Measurements from ENCODE around the gene RCAN3.
"Not testable (repeated sequence)": the region's sequence is repeated elsewhere in the genome, so short reads cannot be mapped to it uniquely, and the experiment has no call there.

The RCAN3 gene

DNA sequence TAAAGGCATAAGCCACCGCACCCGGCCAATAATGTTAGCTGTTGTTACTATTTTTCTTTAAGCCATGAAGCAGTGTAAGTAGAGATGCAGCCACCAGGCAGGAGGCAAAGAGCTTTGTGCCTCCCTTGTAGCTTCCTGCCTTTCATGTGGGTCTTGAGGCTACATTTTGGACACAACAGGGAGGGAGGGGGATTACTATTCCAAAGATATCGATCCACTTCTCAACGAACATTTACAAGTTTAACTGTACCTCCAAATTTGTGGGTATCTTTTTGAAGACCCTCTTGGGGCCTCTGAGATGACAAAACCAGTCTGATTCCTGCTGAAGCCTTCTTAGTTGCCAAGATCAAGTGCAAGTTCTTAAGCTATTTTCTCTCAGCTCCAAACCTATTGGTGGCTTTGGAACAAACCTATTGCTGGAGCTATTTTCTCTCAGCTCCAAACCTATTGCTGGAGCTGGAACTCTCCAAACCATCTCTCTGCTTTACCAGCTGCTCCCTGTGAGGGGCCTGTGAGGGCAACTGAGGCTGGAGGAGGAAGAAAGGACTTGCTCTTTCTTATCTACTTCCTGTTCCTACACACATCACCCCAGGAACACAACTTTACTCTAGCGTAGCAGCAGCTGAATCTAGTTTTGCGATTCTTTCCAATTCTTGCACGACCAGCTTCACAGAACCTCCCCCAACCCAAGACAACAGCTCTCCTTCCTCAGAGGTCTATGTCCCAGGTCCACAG is 16.1 kb upstream of the RCAN3 start:
- DNase-seq (ENCODE audit: low read depth, low spot score), result no peak

DNA sequence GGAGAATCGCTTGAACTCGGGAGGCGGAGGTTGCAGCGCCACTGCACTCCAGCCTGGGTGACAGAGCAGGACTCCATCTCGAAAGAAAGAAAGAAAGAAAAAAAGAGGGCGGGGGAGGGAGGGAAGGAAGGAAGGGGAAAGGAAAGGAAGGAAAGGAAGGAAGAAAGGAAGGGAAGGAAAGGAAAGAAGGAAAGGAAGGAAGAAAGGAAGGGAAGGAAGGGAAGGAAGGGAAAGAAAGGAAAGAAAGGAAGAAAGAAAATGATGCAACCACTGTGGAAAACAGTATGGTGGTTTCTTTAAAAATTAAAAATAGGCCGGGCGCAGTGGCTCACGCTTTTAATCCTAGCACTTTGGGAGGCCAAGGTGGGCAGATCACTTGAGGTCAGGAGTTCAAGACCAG is 15.2 kb upstream of the RCAN3 start:
- DNase-seq (ENCODE audit: low read depth, low spot score), result no peak

DNA sequence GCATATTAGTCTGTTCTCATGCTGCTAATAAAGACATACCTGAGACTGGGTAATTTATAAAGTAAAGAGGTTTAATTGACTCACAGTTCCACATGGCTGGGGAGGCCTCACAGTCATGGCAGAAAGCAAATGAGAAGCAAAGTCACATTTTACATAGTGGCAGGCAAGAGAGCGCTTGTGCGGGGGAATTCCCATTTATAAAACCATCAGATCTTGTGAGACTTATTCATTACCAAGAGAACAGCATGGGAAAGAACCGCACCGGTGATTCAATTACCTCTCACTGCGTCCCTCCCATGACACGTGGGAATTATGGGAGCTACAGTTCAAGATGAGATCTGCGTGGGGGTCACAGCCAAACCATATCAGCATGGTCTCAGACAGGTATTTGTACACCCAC is 14.5 kb upstream of the RCAN3 start:
- DNase-seq (ENCODE audit: low read depth, low spot score), result not testable (repeated sequence)

DNA sequence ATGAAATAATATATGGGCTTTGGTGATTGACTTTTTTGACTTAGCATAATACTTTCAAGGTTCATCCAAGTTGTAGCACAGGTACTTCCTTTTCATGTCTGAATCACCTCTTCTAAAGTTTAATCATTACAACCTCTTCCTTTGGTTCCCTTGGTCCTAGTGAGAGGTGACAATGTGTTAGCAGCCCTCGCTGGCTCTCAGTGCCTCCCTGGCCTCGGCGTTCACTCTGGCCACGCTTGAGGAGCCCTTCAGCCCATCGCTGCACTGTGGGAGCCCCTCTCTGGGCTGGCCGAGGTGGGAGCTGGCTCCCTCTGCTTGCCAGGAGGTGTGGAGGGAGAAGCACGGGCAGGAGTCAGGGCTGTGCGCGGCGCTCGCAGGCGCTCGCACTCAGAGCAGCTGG is 13.0 kb upstream of the RCAN3 start:
- no peak for DNase-seq (ENCODE audit: low read depth, low spot score)

DNA sequence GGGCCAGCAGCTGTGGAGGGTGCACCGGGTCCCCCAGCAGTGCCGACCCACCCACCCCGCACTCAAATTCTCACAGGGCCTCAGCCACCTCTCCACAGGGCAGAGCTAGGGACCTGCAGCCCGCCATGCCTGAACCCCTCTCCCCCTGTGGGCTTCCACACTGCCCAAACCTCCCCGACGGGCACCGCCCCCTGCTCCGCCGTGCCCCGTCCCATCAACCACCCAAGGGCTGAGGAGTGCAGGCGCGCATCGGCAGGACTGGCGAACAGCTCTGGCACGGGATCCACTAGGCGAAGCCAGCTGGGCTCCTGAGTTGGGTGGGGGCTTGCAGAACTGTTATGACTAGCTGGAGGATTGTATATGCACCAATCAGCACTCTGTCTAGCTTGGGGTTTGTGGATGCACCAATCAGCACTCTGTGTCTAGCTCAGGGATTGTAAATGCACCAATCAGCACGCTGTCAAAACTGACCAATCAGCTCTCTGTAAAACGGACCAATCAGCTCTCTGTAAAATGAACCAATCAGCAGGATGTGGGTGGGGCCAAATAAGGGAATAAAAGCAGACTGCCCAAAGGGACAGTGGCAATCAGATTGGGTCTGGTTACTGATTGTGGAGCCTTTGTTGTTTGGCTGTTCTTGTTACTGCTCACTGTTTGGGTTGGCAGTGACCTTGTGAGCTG is 12.4 kb upstream of the RCAN3 start:
- DNase-seq (ENCODE audit: low read depth, low spot score), result no peak

DNA sequence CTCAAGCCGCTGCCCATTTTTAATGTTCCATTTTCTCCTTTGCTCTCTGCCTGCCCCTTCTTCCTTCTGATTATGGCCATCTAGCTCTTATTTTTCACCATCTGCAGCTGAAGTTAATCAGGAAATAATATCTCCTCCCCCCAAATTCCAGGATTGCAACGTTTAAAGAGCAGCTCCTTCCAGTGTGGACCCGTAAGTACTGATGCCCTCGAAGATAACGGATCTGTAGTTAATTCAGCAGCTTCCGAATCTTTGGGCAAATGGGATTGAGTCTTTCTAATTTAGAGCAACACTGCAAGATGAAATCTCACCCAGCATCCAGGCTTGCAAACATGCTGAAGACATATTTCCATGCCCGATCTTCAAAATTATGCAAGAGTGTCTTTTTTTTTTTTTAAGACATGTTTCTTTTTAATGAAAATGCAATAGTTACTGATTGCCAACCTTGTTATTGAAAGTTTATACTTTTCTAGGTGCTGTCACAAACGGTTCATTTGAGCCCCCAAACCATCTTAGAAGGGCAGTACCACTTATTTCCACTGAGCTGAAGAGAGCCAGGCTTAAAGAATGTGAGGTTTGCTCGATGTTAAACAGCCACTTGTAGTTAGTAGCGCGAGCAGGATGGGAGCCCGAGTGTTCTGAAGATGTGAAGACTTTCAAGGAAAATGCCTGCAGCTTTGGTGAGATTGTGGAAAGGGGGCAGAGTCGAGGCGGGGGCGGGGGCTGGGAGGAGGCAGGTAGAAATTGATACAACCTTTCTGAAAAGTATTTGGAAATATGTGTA is 10.9 kb upstream of the RCAN3 start:
- DNase-seq (ENCODE audit: low read depth, low spot score), result no peak

DNA sequence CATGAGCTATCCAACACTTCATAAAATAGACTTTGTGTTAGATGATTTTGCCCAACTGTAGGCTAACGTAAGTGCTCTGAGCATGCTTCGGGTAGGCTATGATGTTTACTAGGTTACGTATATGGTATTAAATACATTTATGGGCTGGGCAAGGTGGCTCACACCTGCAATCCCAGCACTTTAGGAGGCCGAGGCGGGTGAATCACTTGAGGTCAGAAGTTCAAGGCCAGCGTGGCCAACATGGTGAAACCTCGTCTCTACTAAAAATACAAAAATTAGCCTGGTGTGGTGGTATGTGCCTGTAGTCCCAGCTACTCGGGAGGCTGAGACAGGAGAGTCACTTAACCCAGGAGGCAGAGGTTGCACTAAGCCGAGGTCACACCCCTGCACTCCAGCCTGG is 9.7 kb upstream of the RCAN3 start:
- not testable (repeated sequence) for DNase-seq (ENCODE audit: low read depth, low spot score)

DNA sequence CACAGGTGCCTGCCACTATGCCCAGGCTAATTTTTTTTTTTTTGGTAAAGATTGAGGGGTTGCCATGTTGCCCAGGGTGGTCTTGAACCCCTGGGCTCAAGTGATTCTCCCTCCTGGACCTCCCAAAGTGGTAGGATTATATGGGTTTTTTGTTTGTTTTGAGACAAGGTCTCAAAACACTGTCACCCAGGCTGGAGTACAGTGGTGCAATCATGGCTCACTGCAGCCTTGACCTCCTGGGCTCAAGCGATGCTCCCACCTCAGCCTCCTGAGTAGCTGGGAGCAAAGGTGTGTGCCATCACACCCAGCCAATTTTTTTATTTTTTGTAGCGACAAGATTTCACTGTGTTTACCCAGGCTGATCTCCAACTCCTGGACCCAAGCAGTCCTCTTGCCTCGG is 8.9 kb upstream of the RCAN3 start:
- no peak for DNase-seq (ENCODE audit: low read depth, low spot score)

DNA sequence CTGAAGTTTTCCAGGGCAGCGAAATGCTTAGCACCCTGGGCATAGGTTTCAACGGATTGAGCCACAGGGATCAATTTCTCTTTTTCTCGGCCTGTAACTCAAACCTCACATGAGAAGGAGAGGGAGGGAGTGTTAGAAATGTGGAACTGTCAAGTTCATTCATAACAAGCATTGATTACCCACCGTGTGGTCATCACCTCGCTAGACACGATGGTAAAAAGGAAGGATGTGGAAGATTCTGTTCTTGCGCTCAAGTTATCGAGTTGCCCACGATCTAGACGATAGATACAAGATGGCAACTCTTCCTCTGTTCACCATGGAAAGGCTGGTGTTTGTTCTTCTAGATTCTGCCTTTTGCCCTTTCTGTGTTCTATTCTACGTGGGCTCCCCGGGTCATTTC is 4.0 kb upstream of the RCAN3 start:
- no peak for DNase-seq (ENCODE audit: low read depth, low spot score)

DNA sequence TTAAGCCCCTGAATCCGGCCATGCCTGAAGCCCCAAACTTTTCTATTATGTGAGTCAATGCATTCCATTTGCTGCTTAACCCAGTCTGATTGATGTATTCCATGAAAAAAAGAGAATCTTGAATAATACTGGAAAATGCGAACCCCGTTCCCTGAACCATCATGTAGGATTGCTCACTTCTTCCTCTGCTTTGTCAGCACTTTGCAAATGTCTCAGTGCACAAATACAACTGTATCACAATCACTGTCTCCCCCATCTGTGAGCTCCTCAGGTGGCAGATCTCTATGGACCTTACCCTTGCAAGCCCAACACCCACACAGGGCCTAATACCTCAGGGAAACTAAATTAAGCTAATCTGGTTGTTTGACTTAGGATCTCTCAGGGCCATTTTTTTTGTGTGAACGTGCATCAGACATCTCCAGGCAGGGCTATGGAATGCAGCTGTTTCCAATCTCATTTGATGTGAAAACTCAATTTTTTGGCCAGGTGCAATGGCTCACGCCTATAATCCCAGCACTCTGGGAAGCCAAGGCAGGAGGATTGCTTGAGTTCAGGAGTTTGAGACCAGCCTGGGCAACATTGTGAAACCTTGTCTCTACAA is 2.1 kb upstream of the RCAN3 start:
- no peak for DNase-seq (ENCODE audit: low read depth, low spot score)

DNA sequence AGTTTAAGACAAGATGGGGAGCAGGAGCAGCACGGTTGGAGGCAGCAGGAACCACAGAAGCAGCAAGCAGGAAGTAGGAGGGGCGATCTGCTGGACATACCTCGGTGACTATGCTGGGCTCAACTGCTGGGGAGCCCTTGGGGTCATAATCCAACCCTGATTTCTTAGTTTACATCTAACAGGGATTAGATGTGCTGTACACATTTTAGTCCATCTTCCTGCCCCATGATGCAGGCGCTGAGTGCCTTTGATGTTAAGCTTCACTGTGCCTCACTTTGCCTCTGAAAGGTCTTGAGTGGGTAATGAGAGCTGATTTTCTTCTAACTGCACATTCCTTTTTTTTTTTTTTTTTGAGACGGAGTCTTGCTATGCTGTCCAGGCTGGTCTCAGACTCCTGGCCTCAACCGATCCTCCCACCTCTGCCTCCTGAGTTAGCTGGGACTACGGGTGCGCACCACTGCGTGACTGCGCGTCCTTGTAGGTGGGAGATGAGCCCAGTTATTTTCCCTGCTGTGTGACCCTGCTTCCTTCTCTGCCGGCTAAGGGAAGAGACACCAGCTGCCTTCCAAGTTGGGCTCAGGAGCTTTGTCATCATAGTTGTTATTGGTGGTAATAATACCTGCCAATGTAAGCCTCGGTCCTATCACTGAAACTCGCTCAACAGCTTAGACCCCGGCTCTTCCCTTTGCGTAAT is 1.1 kb upstream of the RCAN3 start:
- DNase-seq (ENCODE audit: low read depth, low spot score), result no peak

DNA sequence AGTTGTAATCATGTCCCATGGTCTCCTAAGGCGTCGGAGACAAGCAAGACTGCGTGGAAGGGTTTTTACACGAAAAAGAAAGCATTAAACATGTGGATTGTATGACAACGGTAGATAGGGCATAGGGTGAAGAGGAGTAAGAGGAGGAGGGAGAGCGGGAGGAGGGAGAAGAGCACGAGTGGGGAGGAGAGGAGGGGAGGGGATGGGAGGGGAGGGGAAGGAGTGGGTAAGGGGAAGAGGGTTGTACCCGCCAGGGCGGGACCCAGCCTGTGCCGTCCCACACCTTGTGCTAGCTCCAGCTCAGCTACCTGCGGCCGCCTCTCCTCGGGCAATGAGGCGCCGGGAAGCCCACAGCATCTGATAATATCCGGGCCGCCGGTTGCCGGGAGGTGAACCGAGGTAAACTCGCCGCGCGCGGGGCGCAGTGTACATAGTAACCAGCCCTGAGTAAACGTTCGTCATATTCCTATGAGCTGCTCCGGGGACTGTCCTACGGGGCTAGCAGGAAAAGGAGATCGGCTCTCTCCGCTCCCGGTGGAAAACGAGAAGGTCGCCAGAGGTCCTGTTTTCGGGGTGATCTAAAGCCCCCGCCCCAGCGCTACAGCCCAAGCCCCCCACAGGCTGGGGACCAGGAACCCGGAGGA is 449 bp upstream of the RCAN3 start:
- no peak for DNase-seq (ENCODE audit: low read depth, low spot score)

DNA sequence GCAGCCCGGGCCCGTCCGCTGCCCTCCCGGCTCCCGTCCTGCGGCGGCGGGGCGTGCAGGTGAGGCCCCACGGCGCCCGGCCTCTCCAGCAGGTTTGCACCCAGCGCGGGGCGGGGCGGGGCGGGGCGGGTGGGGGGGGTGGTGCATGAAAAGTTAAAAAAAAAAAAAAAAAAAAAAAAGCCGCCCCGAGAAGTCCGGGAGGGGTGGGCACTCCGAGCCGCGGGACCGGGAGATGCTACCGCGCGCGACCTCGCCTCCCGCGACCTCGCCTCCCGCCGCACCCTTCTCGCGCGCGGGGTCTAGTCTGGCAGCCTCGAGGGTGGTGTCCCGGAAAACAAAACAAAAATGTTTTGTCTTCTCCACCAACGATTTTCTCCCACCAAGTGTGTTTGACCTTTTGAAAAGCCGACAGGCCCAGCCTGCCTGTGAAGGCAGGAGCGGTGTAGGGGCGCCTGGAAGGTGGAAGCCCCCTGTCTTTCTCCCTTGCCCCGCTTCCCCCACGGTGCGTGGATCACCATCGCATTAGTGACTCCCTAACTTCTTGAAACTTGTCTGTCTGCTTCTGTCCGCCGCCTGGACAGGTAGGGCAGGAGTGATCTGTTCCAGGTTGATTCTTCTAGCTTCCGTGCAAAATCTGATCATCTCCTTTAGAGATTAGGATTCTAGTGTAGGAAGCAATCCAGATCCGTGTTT is 569 bp downstream of the RCAN3 start:
- no peak for DNase-seq (ENCODE audit: low read depth, low spot score)

DNA sequence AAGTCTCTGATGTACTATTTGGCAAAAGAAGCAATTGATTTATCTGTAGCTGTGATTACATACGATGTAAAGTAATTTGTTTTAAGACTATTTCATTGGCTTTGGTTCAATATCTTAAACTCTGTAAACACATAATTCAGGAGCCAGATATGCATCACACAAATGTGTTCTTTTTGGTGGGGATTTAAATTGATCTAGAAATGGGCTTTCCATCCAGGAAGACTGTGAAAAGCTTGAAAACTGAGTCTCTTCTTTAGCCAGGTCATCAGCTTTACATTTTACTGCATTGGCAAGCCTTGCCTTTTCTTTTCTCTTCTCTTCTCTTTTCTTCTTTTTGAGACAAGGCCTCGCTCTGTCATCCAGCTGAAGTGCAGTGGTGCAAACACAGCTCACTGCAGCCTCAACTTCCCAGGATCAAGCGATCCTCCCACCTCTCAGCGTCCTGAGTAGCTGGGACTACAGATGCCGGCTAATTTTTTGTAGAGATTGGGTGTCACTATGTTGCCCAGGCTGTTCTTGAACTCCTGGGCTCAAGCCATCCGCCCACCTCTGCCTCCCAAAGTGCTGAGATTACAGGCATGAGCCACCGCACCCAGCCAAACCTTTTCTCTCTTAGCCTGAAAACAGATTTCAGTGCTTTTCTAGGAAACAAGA is 1.4 kb downstream of the RCAN3 start:
- DNase-seq (ENCODE audit: low read depth, low spot score), result no peak

DNA sequence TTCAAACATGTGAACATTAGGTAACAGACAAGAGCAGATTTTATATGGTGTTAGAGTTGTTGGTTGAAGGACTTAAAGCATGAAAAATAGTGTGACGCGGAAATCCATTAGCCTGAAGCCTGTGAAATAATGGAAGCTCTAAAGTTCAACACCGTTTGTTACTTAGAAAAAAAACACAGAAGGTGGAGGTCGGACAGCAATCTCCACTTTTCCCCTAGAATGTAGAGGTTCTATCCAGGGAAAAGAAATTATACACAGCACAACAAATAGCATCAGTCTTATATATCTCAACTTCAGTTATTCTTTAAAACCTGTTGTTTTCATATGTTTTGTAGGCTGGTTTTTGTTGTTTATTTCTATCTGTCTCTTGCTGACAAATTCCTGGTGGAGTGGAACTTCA is 1.9 kb downstream of the RCAN3 start:
- DNase-seq (ENCODE audit: low read depth, low spot score), result no peak

DNA sequence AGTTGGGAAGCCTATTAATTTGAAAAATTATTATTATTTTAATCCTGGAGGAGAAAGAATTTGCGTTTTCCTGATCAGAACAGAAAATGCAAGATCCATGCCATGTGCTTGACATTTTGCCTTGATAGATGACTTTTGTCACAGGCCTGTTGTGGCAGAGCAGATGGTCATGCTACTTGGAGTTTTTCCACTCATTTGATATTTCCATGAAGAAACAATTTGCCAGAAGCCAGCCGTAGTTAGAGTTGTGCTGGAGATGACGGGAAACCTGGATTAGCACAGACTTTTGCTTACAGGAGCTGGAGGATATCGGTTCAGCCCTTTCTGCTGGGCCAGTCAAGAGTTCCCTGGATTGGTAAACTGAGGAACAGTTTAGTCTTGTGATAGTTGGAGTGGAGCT is 3.2 kb downstream of the RCAN3 start:
- DNase-seq (ENCODE audit: low read depth, low spot score), result no peak

DNA sequence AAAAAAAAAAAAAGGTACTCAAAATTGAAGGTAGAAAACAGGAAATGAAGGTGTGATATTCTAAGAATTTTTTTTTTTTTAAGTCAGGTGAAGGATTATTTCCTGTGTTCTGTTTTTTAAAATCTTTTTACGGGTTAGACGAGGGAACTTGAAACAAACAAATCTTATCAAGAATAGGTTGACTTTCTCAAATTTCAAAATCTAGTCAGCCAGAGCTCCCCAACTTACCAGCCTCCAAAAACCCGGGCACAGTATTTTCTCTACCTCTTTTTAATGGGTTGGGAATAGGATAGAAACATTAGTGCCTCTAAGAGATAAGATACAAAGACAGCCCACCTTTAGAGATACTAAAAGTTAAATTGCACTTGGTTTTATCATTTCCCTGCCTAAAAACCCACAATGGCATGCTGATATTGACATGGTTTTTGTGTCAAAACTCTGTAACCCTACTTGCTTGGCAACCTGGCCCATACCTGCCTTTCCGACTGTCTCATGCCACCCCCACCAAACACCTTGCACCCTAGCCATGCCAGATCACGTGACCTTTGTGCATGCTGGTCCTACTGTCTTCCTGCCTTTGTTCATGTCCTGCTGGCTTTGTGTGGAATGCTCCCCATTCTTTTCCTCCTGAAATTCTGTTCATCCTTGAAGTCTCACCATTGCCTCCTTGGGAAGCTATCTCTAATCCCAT is 4.2 kb downstream of the RCAN3 start:
- DNase-seq (ENCODE audit: low read depth, low spot score), result no peak

DNA sequence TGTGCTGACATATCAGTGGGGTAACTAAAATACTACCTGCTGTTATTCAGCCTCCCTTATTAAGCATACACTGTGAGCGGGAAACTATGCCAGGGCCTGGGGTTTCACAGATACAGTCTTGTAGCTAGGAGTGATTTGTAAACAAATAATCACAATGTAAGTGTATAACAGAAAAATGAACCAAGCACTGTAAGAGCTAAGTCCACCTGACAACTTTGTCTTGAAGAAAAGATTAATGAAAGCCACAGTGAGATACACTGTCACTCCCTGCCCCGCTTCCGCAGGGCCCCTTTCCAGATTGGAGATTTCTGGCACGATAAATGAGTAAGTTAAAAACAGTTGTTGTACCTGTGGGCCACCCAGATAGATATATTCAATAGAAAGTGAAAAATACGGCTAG is 4.8 kb downstream of the RCAN3 start:
- DNase-seq (ENCODE audit: low read depth, low spot score), result no peak

DNA sequence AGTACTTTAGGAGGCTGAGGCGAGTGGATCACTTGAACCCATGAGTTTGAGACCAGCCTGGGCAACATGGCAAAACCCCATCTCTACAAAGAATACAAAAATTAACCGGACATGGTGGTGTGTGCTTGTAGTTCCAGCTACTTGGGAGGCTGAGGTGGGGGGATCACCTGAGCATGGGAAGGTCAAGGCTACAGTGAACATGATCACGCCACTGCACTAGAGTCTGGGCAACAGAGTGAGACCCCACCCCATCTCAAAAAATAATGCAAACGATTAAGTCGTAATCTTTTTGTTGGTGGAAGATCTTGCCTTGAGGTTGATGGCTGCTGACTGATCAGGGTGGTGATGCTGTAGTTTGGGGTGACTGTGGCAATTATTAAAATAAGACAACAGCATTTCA is 6.3 kb downstream of the RCAN3 start:
- DNase-seq (ENCODE audit: low read depth, low spot score), result no peak

DNA sequence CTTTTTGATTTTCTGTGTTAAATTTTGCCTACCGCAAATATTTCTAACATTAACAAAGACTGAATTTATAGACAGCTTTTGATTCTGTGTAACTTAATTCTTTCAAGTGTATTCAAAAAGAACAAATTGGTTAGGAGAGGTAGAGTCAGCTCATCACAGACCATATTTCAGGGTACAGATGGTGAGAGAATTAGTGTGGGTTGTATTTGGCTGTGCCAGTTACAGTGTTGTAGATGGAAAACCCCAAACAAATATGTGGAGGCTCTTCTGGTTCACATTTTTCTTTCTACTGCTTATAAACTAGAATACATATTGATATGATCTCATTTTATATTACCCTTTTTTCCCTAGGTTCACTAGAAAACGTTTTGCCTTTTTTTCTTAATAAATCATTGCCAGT is 11.1 kb downstream of the RCAN3 start:
- DNase-seq (ENCODE audit: low read depth, low spot score), result no peak
